Measurements from ENCODE around the gene SMO. TPM values are rescaled to one million over a fixed set of nuclear protein-coding genes. Genes with fewer than 3 reads are reported as not detected.

Gene SMO
- total RNA-seq, 1 experiment from 2014 or later: 35.5 TPM

- Mint-ChIP-seq H3K9me3 (ENCODE audit: unreplicated experiment) (no peaks in the 10 kb centered on the region), H3K4me1 (ENCODE audit: low read depth, unreplicated experiment) (no peaks in the 10 kb centered on the region)
- intact Hi-C loops (cut with micrococcal nuclease; ENCODE audit: unreplicated experiment): no loop called here
These were observed 38.9 kb upstream of the SMO start for GRCh38 chr7:129149511-129149910.

GRCh38 chr7:129150199-129150996 lies 38.0 kb upstream of the SMO start:
- BruUV-seq (replicated peaks): no TSS peak
- no peak overlapping the region for H3K4me3 Mint-ChIP-seq (ENCODE audit: unreplicated experiment)
- POLR2A ChIA-PET: no interaction called here
- Histone ChIP-seq H3K4me3 (ENCODE audit: low read depth, low read length) (no peak overlapping the region), H3K36me3 (ENCODE audit: control insufficient read depth, insufficient read depth, low read length) (no peaks in the 10 kb centered on the region), H3K27me3 (replicated peaks; ENCODE audit: control insufficient read depth, insufficient read depth, low read length) (no peaks in the 10 kb centered on the region), H3K9me3 (no peaks in the 10 kb centered on the region), H3K4me1 (0 out of 2 replicates have a peak, but pooled peaks cover 3% of the 10 kb centered on the region)
- no peak for DNase-seq
- intact Hi-C loops (cut with micrococcal nuclease; ENCODE audit: unreplicated experiment): no loop called here
- TF ChIP-seq CTCF (IDR thresholded peaks at IDR 0.05; ENCODE audit: insufficient read depth in 1 of 2, low read depth in 1 of 2, low read length in 1 of 2, severe bottlenecking in 1 of 2, unreplicated experiment in 1 of 2): no peak
- H3K27ac Mint-ChIP-seq (ENCODE audit: unreplicated experiment): no peak overlapping the region
- H3K4me1 Mint-ChIP-seq (ENCODE audit: low read depth, unreplicated experiment): no peaks in the 10 kb centered on the region
- H3K27me3 Mint-ChIP-seq (ENCODE audit: insufficient read depth, unreplicated experiment): peaks cover 11% of the 10 kb centered on the region
- CTCF ChIA-PET: interaction anchor here (1.3 to 1.9 kb wide), 2 partner anchors 13 to 63 kb away, joined by 3 to 8 read pairs; no protein-coding TSS in a partner anchor
- no peaks in the 10 kb centered on the region for H3K36me3 Mint-ChIP-seq (ENCODE audit: insufficient read depth, unreplicated experiment)
- no peaks in the 10 kb centered on the region for H3K9me3 Mint-ChIP-seq (ENCODE audit: unreplicated experiment)

More at GRCh38 chr7:129149511-129149910, 38.9 kb upstream of the SMO start:
- TF ChIP-seq CTCF (IDR thresholded peaks at IDR 0.05; ENCODE audit: insufficient read depth in 1 of 2, low read depth in 1 of 2, low read length in 1 of 2, severe bottlenecking in 1 of 2, unreplicated experiment in 1 of 2): no peak
- no TSS peak for BruUV-seq (replicated peaks)
- H3K36me3 ChIP-seq (ENCODE audit: control insufficient read depth, insufficient read depth, low read length): no peaks in the 10 kb centered on the region
- POLR2A ChIA-PET: no interaction called here
- H3K27ac Mint-ChIP-seq (ENCODE audit: unreplicated experiment): no peak overlapping the region
- DNase-seq: no peak
- H3K9me3 ChIP-seq: no peaks in the 10 kb centered on the region
- H3K4me3 ChIP-seq (ENCODE audit: low read depth, low read length): no peak overlapping the region
- CTCF ChIA-PET: interaction anchor here (1.9 kb wide), 1 partner anchor 14 kb away, joined by 8 read pairs; no protein-coding TSS in a partner anchor
- no peaks in the 10 kb centered on the region for H3K27me3 ChIP-seq (replicated peaks; ENCODE audit: control insufficient read depth, insufficient read depth, low read length)
- H3K4me1 ChIP-seq: 0 out of 2 replicates have a peak, but pooled peaks cover 3% of the 10 kb centered on the region
- H3K4me3 Mint-ChIP-seq (ENCODE audit: unreplicated experiment): no peak overlapping the region
- H3K27me3 Mint-ChIP-seq (ENCODE audit: insufficient read depth, unreplicated experiment): peaks cover 13% of the 10 kb centered on the region
- no peaks in the 10 kb centered on the region for H3K36me3 Mint-ChIP-seq (ENCODE audit: insufficient read depth, unreplicated experiment)

GRCh38 chr7:129157651-129158050 lies 30.8 kb upstream of the SMO start:
- intact Hi-C loops (cut with micrococcal nuclease; ENCODE audit: unreplicated experiment): no loop called here
- Histone ChIP-seq H3K4me3 (ENCODE audit: low read depth, low read length) (no peak overlapping the region), H3K4me1 (no peaks in the 10 kb centered on the region), H3K27me3 (replicated peaks; ENCODE audit: control insufficient read depth, insufficient read depth, low read length) (no peaks in the 10 kb centered on the region), H3K36me3 (ENCODE audit: control insufficient read depth, insufficient read depth, low read length) (no peaks in the 10 kb centered on the region), H3K9me3 (no peaks in the 10 kb centered on the region)
- Mint-ChIP-seq H3K4me1 (ENCODE audit: low read depth, unreplicated experiment) (no peaks in the 10 kb centered on the region), H3K27me3 (ENCODE audit: insufficient read depth, unreplicated experiment) (peaks cover 4% of the 10 kb centered on the region), H3K36me3 (ENCODE audit: insufficient read depth, unreplicated experiment) (no peaks in the 10 kb centered on the region), H3K27ac (ENCODE audit: unreplicated experiment) (no peak overlapping the region), H3K9me3 (ENCODE audit: unreplicated experiment) (peaks cover 9% of the 10 kb centered on the region), H3K4me3 (ENCODE audit: unreplicated experiment) (no peak overlapping the region)
- CTCF ChIA-PET: no interaction called here
- no peak for TF ChIP-seq CTCF (IDR thresholded peaks at IDR 0.05; ENCODE audit: insufficient read depth in 1 of 2, low read depth in 1 of 2, low read length in 1 of 2, severe bottlenecking in 1 of 2, unreplicated experiment in 1 of 2)
- DNase-seq: no peak
- POLR2A ChIA-PET: no interaction called here
- no TSS peak for BruUV-seq (replicated peaks)

Measured in Caco-2 (cell line).